Central memory CD8-positive, alpha-beta T cell (primary cell): ENCODE results near the gene NAV2.
"Not testable (repeated sequence)": the region's sequence is repeated elsewhere in the genome, so short reads cannot be mapped to it uniquely, and the experiment has no call there.

ENCODE experiments used
- ATAC-seq: fragments of 150-1000 bp; cut with Tn5 transposase; replicated peaks from 2 replicates; pipeline ENCODE4 v1.10.0; 2022; ENCODE audit warnings: mild to moderate bottlenecking, moderate FRiP score, moderate number of reproducible peaks; ENCODE audit not compliant: poor library complexity, severe bottlenecking; ENCODE audit errors: extremely low read depth
- DNase-seq, 2 donors: peaks; one replicate each; pipeline ENCODE4 v3.0.0; 2021; ENCODE audit warnings: low spot score in 2 of 2
- H3K27ac Mint-ChIP-seq: one replicate; pipeline ENCODE4 v1.8.0; 2022; ENCODE audit warnings: low read depth, mild to moderate bottlenecking, moderate library complexity, mixed read lengths
- H3K27me3 Mint-ChIP-seq: one replicate; pipeline ENCODE4 v1.8.0; 2022; ENCODE audit warnings: mixed read lengths
- H3K36me3 Mint-ChIP-seq: one replicate; pipeline ENCODE4 v1.8.0; 2022; ENCODE audit warnings: mild to moderate bottlenecking, moderate library complexity, mixed read lengths; ENCODE audit not compliant: insufficient read depth
- H3K4me1 Mint-ChIP-seq: one replicate; pipeline ENCODE4 v1.8.0; 2022; ENCODE audit warnings: mixed read lengths
- H3K4me3 Mint-ChIP-seq: one replicate; pipeline ENCODE4 v1.8.0; 2022; ENCODE audit warnings: mild to moderate bottlenecking, moderate library complexity, mixed read lengths
- H3K9me3 Mint-ChIP-seq: one replicate; pipeline ENCODE4 v1.8.0; 2022; ENCODE audit warnings: mixed read lengths

The NAV2 gene

DNA sequence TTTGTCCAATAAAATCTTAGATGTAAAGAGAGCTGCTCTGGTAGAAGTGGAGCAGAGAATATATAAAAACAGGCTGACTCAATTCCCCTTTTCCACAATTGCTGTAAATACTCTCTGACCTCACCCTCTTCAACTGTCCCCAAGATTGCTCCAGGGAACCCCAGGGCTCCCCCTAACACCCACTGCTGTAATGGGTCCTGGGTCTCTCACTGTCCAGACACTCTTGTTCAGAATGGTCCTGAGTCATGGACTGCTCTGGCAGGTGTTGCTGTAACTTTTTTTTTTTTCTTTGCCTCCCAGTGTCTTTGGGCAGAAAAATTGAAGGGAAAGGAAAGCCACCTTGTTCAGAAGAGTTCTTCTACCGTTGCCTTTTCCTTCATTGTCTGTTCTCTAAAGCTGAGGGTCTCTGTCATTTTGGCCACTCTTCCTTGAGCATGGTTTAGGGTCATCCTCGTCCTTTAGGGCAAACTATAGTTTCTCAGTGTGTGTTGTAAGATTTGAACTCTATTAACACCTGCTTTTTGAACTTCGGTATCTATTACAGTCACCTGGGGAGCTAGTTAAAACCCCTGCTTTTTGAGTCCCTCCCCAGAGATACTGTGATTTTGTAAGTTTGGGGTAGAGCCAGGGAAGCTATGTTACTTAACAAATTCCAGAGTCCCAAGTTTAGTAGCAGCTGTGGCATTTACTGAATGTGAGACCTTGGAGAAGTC lies 209.5 kb downstream of the NAV2 start:
- Mint-ChIP-seq H3K9me3 (no peaks in the 10 kb centered on the region), H3K27me3 (peaks cover 45% of the 10 kb centered on the region), H3K36me3 (peaks cover 1% of the 10 kb centered on the region), H3K27ac (no peak overlapping the region), H3K4me1 (no peaks in the 10 kb centered on the region), H3K4me3 (no peak overlapping the region)
- DNase-seq, result no peak
- ATAC-seq, result no peak

DNA sequence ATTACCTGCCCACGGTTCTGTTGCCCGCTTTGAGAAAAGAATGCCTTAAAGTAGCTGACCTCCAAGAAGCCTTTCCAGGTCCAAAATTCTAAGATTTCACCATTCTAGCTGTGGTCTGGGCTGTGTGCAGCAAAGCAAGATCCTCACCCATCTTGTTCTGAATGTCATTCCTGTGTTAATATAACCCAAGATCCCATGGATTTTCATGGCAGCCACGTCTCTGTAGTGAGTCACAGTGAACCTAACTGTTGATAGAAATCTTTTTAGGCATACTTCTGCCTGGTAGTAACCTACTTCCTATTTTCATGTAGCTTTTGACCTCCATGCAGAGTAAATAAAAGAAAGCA lies 210.0 kb downstream of the NAV2 start:
- Mint-ChIP-seq H3K4me3 (no peak overlapping the region), H3K4me1 (no peaks in the 10 kb centered on the region), H3K36me3 (peaks cover 1% of the 10 kb centered on the region), H3K27me3 (peaks cover 45% of the 10 kb centered on the region), H3K9me3 (no peaks in the 10 kb centered on the region), H3K27ac (no peak overlapping the region)
- no peak for DNase-seq
- ATAC-seq, result no peak

DNA sequence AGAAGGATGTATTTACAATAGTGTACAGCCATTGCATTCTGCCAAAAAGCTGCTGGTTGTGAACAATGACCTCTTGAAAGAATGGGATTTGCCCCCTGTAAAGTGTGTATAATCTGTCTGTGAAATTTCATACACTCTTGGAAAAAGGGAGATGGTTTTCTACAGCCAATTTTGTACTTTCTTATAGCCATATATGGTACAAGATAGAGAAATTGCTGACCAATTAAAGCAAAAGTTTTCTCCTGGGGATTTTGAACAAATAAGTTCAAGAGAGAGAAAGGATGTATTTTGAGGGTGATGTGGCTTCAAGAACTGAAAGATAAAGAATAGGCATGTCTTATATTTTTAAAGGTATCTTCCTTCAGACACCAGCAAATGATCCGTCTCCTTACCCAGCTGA lies 211.0 kb downstream of the NAV2 start:
- Mint-ChIP-seq H3K4me1 (no peaks in the 10 kb centered on the region), H3K27ac (no peak overlapping the region), H3K9me3 (no peaks in the 10 kb centered on the region), H3K27me3 (peaks cover 35% of the 10 kb centered on the region), H3K4me3 (no peak overlapping the region), H3K36me3 (peaks cover 1% of the 10 kb centered on the region)
- ATAC-seq (no peak), DNase-seq (no peak)

- peaks cover 28% of the 10 kb centered on the region for H3K27me3 Mint-ChIP-seq
- DNase-seq (no peak), ATAC-seq (no peak)
- H3K36me3 Mint-ChIP-seq, result peaks cover 1% of the 10 kb centered on the region
- H3K27ac Mint-ChIP-seq, result no peak overlapping the region
- no peaks in the 10 kb centered on the region for H3K4me1 Mint-ChIP-seq
- no peak overlapping the region for H3K4me3 Mint-ChIP-seq
- H3K9me3 Mint-ChIP-seq, result no peaks in the 10 kb centered on the region
Observed at GRCh38 chr11:19924311-19924710, 211.7 kb downstream of the NAV2 start.

DNA sequence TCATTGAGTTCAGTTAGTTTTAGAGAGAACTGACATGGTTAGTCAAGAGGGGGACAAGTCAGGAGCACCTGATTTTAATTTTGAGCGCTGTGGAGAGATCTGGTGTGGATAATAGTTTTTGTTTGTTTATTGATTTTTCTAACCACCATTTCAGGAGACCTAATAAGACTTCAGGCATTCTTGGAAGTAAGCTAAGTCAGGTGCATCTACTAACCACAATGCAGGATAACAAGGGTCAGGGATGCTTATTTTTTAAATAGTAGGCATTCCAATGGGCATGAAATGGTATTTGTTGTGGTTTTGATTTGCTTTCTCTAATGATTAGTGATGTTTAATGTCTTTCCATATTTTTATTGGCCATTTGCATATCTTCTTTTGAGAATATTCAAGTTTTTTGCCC lies 212.1 kb downstream of the NAV2 start:
- no peak for ATAC-seq
- Mint-ChIP-seq H3K4me3 (no peak overlapping the region), H3K27me3 (peaks cover 24% of the 10 kb centered on the region), H3K4me1 (no peaks in the 10 kb centered on the region), H3K9me3 (no peaks in the 10 kb centered on the region), H3K27ac (no peak overlapping the region), H3K36me3 (no peaks in the 10 kb centered on the region)
- no peak for DNase-seq

DNA sequence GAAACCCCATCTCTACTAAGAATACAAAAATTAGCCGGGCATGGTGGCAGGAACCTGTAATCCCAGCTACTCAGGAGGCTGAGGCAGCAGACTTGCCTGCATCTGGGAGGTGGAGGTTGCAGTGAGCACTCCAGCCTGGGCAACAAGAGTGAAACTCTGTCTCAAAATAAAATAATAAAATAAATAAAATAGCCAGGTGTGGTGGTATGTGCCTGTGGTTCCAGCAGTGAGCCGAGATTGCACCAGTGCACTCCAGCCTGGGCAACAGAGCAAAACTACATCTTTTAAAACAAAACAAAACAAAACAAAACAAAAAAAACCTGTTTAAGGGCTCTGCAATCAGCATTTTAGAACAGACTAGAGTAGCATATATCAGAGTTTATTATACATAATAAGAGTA lies 214.8 kb downstream of the NAV2 start:
- H3K4me3 Mint-ChIP-seq, H3K9me3 Mint-ChIP-seq, H3K36me3 Mint-ChIP-seq, ATAC-seq, H3K27ac Mint-ChIP-seq, H3K4me1 Mint-ChIP-seq, DNase-seq: not testable (repeated sequence)
- peaks cover 18% of the 10 kb centered on the region for H3K27me3 Mint-ChIP-seq

DNA sequence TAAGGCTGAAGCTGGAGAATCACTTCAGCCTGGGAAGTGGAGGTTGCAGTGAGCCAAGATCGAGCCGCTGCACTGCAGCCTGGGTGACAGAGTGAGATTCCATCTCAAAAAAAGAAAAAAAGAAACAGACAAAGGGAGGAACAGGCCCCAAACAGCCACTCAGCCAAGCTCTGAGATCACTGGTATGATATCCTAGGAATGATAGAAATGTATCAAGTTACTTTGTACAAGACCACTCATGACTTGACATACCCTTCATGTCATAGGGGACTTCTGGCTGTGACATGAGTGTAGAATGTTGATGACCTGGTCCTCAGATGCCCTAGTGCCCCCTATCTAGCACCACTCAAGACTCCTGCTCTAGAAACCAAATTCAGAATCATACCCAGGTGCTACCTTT lies 216.5 kb downstream of the NAV2 start:
- Mint-ChIP-seq H3K27ac (no peak overlapping the region), H3K9me3 (no peaks in the 10 kb centered on the region), H3K4me3 (no peak overlapping the region), H3K36me3 (no peaks in the 10 kb centered on the region), H3K4me1 (no peaks in the 10 kb centered on the region), H3K27me3 (peaks cover 12% of the 10 kb centered on the region)
- ATAC-seq, result no peak
- DNase-seq, result no peak

- no peaks in the 10 kb centered on the region for H3K4me1 Mint-ChIP-seq
- no peak overlapping the region for H3K4me3 Mint-ChIP-seq
- no peak overlapping the region for H3K27ac Mint-ChIP-seq
Observed at GRCh38 chr11:19929655-19930054, 217.0 kb downstream of the NAV2 start.

DNA sequence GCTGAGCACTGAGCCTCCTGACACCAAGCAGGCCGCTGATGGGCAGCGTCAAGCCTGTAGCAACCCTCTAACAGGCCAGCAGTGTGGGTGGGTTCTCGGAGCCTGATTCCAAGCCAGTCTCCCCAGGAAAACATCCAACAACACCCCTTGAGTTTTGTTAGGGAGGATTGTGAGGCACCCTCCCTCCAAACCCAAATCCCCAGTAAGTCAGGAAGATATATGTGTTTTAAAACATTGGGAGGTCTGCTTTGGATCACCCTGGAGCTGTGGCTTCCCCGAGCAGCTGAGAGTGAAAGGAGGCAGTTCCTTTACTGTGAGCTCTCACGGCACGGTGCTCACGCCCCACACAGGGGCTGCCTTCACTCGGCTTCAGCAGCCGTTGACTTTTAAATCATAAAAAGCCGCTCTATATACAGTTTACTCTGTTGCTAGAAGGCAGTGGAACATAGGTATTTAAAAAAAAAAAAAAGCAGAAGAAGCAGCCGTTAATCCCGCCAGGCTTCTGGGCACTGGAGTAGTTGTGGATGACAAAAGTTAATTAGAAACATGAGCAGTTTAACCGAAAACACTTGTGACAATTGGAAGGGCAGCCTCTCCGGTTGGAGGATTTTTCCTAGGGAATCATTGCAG lies 218.6 kb downstream of the NAV2 start:
- Mint-ChIP-seq H3K27ac (no peak overlapping the region), H3K4me1 (no peaks in the 10 kb centered on the region), H3K4me3 (no peak overlapping the region), H3K27me3 (no peaks in the 10 kb centered on the region), H3K36me3 (no peaks in the 10 kb centered on the region), H3K9me3 (no peaks in the 10 kb centered on the region)
- DNase-seq (no peak), ATAC-seq (no peak)

More at GRCh38 chr11:19929655-19930054, 217.0 kb downstream of the NAV2 start:
- Mint-ChIP-seq H3K27me3 (peaks cover 7% of the 10 kb centered on the region), H3K36me3 (no peaks in the 10 kb centered on the region), H3K9me3 (no peaks in the 10 kb centered on the region)
- ATAC-seq (no peak), DNase-seq (no peak)

GRCh38 chr11:19931771-19932369 lies 219.2 kb downstream of the NAV2 start:
- Mint-ChIP-seq H3K36me3 (no peaks in the 10 kb centered on the region), H3K27me3 (no peaks in the 10 kb centered on the region), H3K9me3 (no peaks in the 10 kb centered on the region), H3K4me3 (no peak overlapping the region), H3K4me1 (no peaks in the 10 kb centered on the region), H3K27ac (no peak overlapping the region)
- DNase-seq (no peak), ATAC-seq (no peak)

DNA sequence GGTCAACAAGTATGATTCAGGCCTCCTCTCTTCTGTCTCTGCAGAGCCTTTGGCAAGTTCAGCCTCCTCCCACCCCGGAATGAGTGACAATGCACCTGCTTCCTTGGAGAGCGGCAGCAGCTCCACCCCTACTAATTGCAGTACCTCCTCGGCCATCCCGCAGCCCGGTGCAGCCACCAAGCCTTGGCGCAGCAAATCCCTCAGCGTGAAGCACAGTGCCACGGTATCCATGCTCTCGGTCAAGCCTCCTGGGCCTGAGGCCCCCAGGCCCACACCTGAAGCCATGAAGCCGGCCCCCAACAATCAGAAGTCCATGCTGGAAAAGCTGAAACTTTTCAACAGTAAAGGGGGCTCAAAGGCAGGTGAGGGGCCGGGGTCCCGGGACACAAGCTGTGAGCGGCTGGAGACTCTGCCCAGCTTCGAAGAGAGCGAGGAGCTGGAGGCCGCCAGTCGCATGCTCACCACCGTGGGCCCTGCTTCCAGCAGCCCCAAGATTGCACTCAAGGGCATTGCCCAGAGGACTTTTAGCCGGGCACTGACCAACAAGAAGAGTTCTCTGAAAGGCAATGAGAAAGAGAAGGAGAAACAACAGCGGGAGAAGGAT lies 220.6 kb downstream of the NAV2 start:
- Mint-ChIP-seq H3K4me1 (no peaks in the 10 kb centered on the region), H3K36me3 (no peaks in the 10 kb centered on the region), H3K4me3 (no peak overlapping the region), H3K27ac (peak overlapping the region; percentile 27), H3K27me3 (no peaks in the 10 kb centered on the region), H3K9me3 (no peaks in the 10 kb centered on the region)
- ATAC-seq (no peak), DNase-seq (no peak)

DNA sequence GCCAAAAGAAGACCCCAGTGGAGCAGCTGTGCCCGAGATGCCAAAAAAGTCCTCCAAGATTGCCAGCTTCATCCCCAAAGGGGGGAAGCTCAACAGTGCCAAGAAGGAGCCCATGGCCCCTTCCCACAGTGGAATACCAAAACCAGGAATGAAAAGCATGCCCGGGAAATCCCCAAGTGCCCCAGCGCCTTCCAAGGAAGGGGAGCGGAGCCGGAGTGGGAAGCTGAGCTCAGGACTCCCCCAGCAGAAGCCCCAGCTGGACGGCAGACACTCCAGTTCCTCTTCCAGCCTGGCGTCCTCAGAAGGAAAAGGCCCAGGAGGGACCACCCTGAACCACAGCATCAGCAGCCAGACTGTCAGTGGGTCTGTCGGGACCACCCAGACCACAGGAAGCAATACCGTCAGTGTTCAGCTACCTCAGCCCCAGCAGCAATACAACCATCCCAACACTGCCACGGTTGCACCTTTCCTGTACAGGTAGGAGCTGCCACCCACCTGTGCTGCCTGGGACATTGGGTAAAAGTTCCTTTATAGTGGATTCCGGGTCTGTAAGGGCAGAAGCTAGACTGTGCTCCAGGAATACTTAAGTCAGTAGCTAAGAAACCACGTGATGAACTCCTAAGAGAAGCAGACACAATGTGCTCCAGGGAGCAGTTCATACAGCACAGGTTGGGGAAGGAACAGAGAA lies 221.3 kb downstream of the NAV2 start:
- Mint-ChIP-seq H3K4me3 (no peak overlapping the region), H3K27ac (peak overlapping the region; percentile 27), H3K4me1 (no peaks in the 10 kb centered on the region), H3K9me3 (no peaks in the 10 kb centered on the region), H3K36me3 (no peaks in the 10 kb centered on the region), H3K27me3 (no peaks in the 10 kb centered on the region)
- no peak for ATAC-seq
- no peak for DNase-seq
